Suppressor macrophage treated with lipopolysaccharide for 4 hours (primary cell): ENCODE data around the gene DUSP8.

Experiments used
- DNase-seq: peaks from one replicate; pipeline ENCODE4 v3.0.0-alpha.2; 2020

Gene DUSP8

DNA sequence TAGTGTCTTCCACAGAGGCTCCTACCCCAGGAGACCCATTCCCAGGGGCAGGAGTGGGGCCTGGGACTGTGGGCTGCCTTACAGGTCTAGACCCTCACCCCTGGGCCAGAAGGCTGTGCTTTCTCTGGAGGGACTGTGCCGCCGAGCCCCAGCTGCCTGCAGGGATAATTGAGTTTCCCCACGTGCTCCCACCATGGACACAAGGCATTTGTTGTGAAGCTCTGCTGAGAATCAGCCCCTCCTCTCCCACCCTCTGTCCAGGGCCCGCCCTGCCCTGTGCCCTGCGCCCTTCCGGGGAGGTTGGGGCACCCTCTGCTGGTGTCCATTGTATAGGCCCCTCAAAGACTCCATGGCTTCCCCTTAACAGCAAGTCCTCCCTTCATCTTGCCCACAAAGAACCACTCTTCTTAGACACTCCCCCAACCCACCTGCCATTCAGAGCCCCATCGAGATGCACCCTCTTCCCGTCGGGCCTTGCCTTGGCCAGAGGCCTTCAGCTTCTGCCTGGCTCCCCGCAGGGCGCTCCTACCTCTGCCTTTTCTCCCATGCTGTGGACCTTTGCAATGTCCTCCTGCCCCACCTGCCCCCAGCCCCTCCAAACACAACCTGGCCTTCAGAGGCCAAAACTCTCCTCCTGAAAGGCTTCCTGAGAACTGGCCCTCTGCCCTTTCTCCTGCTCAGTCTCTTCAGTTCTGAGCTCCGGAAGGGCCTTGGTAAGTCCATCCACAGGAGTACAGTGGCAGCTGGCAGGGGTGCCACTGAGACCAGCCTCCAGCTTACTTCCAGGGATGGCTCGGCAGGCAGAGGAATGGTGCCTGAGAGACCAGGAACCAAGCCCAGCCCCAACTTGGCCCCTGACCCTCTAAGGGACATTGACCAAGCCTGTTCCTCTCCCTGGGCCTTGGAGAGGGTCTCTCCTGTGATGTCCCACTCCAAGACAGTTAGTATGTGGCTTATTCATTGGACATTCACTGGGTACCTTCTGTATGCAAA lies 22.4 kb downstream of the DUSP8 start:
- no peak for DNase-seq

DNA sequence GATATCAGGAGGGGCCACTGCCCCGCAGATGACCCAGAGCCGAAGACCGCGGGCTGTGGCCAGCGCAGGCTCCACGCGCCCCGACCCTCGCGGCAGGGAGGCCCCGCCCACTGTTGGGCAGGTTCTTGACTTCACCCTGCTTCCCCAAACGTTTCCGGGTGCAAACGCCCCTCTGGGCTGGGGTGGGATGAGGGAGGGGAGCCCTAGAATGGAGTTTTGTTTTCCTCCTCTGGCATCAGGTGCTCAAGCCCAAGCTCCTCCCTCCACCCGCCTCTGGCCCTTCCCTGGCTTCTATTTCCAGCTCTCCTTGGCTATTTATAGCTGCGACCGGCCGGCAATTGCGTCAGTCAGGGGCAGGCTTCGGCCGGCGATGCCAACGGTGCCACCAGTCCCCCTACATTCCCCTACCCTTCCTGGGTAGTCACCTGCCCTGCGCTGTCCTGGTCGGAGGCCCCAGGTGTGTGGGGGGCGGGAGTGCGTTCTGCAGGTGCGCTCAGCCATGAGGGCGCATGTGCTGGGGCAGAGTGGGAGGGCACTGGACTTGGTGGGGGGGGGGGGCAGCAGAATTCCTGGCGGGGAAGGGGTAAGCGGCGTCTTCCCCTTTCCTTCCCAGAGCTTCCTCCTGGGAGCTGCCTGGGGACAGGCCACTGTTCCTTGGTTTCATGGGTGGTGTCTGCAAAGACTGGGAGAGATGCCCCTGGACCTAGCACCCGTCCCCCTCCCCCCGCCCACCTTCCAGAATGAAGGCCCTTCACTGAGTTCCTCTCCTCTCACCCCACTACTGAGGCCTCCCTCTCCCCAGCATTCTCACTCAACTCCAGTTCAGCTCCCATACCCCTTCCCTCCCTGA lies 23.6 kb downstream of the DUSP8 start:
- DNase-seq, result peak; percentile 40

DNA sequence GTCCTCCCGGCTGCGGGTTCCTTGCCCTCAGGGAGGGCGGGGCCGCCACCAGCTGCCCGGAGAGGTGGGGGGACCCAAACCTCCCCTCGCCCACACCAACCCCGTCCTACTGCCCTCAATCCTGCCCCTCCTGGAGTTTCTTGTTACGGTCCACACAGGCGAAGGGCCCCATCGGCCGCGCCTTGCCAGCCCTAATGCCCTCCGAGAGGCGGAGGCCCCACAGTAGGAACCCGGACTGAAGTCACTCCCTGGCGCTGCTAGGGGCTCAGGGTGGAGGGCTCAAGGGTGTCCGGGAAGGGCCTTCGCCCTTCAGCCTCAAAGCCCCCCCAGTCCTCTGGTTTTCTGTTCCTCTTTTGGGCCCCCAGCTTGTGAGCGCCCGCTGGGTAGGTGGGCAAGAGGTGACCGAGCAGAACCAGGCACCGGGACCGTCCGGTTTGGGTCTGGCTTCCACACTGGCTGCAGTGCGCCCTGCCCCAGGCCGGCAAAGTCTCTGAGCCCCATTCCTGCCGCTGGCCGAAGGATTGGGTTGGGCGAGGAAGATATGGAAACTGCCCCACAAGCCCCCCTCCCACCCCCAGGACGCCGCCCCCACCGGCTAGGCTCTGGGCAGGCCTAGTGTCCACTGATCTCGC lies 24.5 kb downstream of the DUSP8 start:
- no peak for DNase-seq

DNA sequence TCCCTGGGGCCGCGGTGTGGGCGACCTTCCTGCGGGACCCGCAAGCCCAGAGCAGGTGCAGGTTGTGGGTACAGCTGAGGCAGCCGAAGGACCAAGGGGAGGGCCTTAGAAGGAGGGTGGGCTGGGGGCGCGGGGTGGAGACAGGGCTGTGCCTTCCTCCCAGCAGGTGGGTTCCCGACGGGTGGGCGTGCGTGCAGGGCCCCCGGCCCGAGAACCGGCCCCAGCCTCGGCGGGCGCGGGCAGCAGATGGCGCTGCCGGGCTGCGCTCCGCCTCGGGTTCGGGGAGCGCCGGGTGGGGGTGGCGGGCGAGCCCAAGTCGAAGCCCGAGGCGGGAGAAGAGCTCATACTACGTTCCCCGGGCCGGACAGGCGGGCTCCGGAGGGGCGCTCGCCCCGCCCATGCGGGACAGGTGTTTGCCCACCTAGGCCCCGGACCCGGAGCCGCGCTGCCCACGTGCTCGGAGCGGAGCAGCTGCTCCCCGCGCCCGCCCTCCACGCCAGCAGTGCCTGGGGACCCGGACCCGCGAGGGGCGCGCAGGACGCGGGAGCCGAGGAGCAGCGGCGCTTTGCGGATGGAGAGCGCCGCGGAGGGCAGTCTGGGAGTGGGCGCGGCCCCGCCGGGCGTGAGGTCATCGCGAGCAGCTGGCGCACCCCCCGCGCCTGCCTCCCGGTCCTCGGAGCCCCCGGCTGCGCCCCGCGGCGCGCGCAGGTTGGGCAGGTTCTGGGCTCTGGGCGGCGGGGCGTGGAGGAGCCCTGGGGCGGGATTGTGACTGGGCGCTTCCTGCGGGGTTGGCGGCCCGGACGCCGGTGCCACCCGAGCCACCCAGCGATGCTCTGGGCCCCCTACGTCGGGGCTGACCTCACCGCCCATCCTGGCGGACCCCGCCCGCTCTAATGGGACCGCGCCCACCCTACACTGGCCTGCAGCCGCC lies 25.3 kb downstream of the DUSP8 start:
- peak; percentile 43 for DNase-seq

DNA sequence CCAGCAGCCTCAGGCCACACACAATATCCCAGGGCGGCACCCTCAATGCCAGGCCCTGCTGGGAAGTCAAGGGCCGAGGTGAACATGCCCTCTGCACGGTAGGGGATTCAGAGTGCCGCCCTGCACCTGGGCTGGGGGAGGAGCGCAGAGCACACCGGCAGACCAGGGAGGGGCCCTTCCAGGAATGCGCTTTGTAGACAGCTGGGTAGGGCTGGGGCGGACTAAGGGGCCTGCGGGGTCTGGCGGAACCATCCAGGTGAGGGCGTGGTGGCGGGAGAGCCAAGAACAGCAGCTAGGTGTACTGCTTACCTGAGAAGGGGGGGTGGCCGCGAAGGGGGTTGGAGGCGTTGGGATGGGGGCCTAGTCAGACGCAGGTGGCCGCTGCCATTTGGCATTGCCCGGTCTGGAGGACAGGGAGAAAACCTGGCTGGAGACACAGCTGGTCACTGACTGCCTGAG lies 26.0 kb downstream of the DUSP8 start:
- no peak for DNase-seq

DNA sequence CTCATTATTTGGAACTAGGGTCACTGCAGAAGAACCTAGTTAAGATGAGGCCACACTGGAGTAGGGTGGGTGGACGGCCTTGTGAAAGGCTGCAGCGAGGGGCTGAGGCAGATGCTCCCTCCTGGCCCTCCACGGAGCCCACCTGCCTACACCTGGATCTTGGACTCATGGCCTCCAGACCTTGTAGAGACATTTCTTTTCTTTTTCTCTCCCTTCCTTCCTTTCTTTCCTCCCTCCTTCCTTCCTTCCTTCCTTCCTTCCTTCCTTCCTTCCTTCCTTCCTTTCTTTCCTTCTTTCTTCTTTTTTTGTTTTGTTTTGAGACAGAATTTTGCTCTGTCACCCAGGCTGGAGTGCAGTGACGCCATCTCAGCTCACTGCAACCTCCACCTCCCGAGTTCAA lies 26.6 kb downstream of the DUSP8 start:
- no peak for DNase-seq

DNA sequence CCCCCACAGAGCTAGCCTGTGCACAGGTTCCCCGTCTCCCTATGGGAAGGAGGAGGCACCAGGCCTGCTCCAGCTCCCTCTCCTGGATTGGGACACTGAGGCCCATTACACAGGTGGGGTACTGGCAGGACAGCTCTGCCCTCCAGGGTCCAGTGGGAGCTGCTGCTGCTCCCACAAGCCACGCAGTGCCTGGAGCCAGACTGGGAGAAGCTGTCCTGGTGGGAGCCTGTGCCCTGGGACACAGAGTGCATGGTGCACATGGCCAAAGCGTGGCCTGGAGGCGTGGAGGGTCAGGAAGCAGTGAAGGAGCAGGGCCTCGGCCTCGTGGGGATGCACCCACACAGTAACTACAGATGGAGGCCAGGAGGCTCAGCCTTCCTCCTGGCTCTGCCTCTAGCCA lies 27.5 kb downstream of the DUSP8 start:
- no peak for DNase-seq

DNA sequence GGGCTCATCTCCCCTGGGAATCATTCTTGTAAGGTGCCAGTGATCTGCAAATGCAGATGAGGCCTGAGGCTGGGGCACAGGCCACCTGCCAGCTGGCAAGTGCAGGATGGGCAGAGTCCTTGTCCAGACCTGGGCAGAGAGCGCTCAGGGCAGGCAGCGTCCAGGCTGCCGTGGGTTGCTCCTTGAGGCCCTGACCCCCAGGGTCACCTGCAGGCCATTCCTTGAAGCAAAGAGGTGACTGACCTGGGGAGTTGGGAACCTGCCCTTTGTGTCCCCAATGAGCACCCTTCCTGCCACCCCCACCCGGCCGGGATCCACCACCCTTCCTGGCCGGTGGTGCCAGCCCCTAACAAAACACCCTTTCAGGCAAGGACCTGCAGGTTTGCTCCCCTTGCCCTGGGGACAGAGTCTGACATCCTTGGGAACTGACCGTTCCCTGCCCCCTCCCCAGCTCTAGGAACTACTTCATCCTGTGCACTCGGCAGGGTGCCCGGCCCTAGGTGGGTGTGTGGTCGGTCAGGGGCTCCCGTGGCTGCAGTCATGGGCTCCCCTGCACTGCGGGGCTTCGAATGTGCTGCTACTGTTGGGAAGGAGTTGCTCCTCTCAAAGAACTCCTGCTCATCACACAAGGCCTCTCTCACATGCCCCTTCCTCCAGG lies 28.3 kb downstream of the DUSP8 start:
- DNase-seq, result no peak

DNA sequence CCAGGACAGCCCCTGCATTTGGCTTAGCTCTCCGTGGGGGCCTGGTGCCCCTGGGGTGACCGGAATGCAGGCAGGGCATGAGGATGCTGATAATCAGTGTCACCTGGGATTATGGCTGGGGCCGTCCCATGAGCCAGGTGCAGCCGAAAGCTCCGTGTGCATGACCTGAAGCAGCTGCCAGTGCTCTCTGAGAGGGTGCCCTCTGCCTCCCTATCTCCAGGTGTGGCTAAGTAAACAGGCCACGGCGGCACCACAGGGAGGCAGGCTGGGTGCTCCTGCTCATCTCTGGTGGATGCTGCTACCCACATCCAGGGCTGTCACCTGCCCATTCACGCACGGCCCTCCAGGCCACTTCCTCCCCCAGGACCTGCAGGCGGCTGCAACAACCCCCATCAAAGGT lies 29.8 kb downstream of the DUSP8 start:
- no peak for DNase-seq

DNA sequence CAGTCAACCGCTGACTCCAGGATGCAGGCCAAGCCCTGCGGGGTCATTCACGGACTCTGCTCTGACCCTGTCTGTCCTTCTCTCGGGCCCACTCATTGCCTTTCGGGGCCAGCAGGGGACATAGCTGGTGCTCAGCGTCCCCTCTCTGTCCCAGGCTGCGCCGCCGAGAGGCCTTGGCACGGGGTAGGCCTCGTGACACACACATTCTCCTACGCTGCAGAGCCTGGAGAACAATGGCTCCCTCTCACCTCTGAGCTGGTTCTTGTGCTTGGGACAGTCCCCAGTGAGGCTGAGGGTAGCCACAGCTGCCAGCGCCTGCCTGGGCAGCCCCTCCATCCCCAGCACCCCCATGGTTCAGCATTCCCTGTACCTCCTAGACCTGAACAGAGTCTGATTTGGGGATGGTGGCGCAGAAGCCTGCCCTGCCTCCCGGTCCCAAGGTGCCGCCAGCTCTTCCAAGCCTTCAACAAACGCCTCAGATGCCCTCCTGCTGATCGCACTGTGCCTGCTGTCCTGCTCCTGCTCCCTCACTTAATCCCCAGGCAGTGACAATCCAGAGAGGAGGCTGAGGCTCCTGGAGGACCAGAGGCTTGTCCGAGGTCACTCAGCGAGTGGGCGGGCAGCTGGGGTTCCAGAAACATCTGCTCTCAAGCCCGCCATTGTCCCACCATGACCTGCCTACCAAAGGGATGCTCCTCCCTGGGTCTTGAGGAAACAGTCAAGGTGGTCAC lies 30.4 kb downstream of the DUSP8 start:
- DNase-seq, result no peak

DNA sequence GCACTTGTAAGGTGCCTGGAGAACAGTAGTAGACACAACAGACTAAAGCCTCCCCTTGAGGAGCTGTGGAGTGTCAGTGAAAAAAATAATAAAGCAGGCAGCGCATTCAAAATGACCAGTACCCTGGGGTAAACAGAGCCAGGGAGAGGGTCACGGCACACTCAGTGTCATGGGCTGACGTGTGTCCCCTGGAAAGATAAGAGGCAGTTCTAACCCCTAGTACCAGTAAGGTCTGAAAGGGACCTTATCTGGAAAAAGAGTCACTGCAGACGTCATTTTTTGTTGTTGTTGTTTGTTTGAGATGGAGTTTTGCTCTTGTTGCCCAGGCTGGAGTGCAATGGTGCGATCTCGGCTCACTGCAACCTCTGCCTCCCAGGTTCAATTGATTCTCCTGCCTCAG lies 32.0 kb downstream of the DUSP8 start:
- DNase-seq, result no peak

DNA sequence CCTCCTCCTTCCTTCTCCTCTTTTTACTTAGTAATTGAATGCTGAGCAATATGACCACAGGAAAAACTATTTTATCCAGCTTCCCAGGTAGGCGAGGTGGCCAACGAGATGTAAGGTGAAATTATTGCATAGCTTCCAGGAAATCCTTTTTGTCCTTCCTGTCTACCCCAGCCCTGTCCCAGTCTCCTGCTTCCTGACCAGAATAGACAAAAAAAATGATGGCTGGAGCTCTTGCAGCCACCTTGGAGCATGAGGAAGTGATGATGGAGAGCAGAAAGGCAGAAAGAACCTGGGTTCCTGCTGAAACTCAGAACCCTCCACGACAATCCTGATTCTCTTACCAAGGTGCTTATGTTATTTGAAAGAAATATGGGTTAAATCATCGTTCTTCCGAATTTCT lies 33.9 kb downstream of the DUSP8 start:
- no peak for DNase-seq

DNA sequence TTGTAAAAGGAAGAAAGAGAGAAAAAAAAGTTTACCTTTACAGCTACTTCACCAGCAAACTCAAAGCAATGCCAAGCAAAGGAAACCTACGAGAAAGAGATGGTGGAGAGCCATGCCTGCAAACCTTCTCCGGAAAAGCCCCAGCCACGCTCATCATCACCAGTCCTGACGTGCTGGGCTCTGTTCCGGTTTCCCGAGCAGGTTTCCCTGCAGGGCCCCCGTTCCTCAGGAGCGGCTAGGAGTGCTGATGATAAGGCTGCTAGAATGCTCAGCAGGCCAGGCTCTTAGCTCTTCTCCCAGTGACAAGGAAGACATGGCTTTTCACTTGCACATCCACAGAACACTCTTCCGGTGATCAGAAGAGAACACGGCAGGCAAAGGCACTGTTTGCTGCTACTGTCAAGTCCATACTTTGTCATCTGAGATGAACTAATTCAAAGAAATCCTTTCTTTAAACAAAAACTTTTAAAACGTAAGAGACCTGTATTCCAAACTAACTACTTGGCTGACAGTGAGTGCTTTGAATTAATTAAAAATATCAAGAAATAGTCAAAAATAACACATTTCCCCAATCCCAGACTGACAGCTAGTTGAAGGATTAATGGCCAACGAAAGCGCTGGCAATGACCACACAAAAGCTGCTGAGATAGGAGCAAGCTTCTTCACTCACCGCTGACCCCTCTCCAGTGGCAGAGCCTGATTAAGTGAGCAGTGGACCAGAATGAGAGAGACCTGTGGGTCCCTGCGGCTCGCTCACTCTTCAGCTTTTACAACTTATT lies 35.8 kb downstream of the DUSP8 start:
- DNase-seq, result no peak

DNA sequence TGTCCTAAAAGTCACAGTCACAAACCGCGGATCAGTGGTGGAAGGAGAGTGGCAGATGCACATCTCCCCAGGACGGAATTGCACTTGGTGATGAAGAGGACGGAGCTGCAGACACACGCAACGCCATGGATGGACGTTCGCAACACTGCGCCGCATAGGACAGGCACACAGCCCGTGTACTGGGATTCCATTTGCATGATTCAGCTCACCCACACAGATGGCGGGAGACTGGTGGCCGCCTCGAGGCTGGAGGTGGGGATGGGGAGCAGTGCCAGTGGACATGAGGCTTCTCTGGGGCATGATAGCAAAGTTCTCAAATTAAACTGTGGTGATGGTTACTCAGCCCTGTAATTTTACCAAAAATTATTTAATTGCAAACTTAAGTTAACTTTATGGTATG lies 37.4 kb downstream of the DUSP8 start:
- no peak for DNase-seq

DNA sequence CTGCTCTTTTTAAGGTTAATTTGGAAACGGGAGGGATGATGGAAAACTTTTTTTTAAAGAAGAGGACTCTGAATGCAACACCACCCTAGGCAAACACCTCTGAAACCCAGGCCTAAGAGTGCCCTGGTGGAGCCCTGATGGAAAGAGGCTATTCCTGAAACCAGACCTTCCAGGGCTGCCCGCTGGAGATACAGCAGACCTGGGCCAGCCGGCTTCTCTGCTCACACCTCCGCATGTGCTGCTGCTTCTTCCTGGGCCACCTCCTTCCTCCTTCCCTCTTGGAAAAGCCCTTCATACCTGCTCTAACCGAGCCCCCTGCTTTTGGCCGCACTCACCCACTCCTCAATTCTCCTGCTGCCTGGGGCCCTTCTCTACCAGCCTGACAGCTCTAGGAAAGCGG lies 37.9 kb downstream of the DUSP8 start:
- DNase-seq, result no peak

DNA sequence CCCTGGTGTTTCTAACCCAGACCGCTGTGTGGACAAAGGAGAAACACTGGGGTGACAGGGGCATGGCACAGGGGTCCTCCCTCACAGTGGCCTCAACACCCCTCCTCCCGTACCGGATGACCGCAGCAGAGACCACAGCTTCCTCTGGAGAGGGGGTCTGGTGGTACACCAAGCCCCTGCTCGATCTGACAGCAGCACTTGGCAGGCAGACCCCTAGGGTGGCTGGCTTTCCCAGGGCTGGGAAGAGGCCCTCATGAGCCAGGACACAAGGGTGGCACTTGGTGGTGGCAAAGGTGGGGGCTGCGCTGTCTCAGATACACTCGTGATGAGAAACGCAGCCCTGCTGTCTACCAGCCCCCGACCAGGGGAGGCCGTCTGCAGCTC lies 38.7 kb downstream of the DUSP8 start:
- no peak for DNase-seq

DNA sequence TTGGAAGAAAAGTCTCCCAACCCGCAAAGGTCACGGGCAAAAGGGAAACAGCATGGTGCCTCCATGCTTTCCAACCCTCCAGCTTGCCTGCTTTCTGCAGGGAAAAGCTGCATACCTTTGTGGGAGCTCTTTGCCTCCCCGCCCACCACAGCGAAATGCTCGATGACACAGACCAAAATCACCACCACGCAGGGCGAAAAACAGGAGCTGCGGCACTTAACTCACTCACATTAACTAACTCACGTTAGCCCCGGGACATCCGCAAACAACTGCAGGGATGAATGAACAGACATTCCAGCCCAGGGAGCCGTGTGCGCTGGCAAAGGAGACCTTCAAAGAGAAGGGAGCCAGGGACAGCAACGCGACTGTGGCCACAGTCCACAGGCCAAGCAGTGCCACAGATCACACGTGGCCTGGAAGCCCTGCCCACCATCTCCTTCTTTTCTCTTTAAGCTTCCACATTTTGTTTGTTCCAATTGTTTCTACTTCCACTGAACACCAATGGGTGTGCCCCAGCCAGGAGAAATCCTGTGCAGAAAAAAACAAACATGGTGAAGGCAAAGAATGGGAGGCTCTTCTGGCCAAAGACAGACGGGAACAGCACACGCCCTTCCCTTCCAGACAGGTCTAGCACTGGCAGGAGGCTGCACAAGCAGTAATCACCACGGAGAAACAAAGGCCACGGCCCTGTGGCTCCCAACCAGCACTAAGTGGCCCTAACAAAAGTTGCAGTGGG lies 39.3 kb downstream of the DUSP8 start:
- DNase-seq, result no peak

DNA sequence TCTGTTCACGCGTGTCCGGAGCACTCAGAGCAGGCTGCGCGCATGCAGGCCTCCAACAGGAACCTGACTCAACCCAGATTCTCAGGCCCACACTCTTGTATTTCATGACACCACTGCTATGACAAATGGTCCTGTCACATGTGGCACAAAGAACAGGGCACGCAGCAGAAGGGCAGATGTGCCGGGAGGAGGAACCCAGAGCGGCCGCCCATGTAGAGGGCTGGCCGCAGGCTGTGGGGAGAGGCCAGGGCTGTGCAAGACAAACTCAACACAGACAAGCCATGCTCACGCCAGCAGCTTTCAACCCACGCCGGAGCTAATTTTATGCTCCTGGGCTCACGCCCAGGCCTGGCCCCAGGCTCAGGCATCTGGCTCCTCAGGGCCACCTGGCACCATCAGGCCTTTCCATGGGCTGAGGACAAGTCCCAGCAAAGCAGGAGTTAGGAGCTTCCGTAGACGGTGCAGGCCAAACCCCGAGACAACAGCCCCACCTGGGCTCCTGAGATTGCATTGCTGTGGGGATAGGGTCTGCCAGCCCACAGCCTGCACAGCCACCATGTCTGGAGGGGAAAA lies 40.0 kb downstream of the DUSP8 start:
- DNase-seq, result no peak

DNA sequence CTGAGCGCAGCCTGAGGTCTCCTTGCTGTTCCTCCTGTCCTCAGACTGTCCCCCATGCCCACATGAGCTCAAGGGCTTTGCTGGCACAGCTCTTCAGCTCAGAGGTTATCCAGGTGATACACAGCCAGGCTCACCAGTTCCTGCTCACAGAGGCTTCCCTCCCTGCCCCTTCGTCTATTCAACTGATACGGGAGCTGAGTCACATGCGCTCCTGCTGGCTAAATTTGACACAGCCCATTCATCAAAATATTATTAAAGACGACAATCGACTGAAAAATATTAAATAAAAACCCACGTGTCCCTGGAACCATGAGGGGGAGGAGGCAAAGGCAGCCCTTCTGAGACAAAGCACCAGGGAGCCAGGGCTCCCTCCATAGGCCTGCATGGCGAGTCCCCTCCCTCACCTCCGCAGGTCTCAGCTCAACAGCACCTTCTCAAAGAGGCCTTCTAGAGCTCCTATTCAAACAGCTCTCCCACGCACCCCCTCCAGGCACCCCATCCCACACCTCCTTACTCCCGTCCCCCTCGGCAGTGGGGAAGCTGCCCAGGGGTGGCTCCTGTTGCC lies 40.5 kb downstream of the DUSP8 start:
- DNase-seq, result no peak
